ENCODE measurements around the gene VPS52.

The VPS52 gene

DNA sequence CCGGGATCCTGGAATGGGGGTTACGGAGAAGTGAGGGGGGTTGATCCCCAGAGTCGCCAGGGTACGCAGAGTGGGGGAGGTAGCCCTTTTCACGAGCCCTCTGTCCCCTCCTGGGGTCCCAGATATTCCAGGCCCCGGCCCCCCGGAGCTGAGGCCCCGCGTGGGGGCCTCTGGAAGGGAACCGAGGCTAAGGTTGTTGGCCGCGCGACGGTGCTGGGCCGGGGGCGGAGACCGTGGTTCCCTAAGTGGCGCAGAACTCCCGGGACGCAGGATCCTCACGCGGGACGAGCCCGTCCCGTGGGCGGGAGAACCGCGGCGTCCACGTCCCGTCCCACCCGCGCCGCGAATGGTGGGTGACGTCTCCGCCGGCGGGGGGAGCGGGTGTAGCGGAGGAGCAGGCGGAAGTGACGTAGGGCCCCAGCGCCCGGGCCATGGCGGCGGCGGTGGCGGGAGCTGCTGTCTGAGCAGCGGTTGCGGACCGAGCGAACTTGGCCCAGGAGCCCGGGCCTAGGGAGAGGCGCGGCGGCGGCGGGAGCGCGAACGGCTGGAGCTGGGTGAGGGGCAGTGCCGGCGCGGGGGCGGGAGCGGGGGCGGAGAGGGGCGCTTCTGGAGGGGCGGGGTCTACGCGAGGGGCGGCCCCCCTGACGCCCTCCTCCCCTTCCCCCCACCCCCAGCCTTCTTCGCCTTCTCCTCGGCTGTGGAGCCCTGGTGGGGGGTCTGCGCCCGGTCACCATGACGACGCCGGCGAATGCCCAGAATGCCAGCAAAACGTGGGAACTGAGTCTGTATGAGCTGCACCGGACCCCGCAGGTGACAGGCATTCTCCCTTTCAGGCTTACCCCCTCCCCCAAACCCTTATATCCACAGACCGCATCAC is 63.3 kb downstream of the VPS52 start, which contains the start of gene RING1:
Gene RING1 (plus strand): TSS at position 410 of the 877 bp plus-strand sequence. CDS start 323 bp downstream, at position 733.
- DNase-seq, result peak; percentile 86

DNA sequence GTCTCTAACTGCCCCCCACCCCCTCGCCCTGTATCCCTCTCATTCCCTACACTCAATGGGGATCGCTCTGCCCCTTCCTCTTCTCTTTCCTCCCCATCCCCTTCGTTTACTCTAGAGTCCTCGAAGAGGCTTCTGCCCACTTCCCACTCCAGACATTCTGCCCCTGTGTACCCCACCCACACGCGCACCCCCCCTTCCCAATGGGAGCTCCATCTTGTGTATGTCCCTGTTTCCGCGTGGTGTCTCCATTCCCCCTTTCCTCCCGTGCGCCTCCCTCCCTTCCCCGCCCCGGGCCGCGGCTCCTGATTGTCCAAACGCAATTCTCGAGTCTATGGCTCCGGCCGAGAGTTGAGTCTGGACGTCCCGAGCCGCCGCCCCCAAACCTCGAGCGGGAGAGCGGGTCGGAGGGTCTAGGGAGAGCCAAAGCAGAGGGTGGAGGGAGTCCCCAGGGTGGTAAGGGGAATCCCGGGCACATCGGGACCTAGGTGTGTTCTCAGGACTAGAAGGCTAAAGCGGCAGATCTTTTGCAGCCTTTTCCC is 64.1 kb downstream of the VPS52 start:
- peak; percentile 69 for DNase-seq

DNA sequence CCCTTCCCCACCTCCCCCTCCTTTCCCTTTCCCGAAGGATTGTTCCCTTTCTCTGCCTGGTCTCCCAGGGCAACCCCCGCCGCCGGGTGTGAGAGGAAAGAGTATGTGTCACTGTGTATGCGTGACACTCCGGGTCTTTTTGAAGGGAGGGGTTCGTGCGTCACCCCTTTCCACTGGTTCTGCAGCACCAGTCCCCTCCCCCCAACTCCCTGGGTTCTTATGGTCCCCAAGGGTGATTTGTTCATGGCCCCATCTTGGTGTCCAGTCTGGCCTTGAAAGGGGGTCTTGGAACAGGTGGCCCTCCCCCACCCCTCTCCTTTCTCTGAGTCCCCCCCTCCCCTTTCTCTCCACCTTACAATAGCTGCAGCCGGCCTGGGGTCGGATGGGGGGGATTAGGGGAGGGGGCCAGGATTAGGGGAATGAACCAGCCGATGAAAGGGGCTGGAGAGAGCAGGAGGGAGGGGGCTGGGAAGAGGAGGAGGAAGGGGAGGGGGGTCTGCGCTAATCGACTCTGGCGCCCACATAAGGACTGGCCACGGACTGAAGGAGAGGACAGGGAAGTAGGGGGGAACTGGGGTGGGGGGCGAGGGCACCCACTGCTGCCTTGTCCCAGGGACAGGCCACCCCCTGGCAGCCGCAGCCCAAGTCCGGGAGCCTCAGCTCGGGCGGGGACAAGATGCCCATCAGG is 64.7 kb downstream of the VPS52 start:
- DNase-seq, result peak; percentile 59

DNA sequence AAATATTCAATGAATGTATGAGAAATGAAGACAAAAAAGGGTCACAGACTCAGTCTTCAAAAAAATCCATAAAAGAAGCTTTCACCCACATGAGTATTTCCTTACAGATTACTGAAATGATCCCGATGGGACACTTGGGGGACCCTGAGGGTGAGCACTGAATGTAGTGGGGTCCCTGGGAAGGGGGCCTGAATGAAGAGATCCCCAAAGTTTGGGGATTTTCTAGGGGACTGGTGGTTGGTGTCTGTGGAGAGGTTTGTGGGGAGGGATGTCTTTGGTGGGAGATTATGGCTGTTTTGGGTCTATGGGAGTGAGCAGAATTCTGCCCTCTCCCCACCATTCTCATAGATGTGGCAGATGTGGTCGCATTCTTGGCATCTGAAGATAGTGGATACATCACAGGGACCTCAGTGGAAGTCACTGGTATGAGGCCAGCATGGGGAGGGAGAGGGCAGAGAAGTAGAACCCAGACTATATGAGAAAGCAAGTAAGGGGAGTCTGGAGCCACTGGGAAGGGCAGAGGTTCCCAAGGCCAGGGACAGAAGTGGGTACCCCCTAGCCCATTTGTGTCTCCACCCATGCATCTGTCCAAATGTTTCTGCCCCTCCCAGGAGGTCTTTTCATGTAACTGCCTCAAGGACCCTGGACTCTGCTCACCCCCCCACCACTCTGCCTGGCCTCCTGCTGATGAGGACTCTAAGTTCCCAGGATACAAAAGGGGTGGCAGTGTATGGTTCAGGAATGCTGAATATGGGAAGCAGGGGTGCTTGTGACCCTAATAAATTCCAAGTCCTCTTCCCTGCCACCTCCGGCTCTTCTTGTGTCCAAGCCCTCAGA is 65.4 kb downstream of the VPS52 start:
- no peak for DNase-seq

DNA sequence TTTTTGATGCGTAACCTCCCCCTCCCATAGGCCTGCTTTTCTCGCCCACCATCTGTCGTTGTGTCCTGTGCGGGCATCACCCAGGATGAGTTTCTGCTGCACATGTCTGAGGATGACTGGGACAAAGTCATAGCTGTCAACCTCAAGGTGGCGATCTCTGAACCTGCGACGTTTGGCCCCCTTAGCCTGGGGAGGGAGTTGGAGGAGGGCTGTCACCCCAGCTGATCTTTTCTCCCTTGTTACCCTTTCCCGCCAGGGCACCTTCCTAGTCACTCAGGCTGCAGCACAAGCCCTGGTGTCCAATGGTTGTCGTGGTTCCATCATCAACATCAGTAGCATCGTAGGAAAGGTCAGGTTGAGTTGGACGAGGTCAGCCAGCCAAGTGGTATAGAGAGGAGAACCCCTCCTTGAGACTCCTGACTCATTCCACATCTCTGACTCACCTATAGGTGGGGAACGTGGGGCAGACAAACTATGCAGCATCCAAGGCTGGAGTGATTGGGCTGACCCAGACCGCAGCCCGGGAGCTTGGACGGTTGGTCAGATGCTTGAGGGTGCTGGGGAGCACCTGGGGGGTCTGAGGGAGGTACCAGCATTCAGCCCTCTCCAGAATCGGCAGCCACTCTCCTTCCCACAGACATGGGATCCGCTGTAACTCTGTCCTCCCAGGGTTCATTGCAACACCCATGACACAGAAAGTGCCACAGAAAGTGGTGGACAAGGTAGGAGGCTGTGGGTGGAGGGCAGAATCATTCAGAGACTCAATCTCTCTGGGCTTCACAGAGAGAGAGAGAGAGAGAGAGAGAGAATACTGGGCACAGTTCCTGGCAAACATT is 66.3 kb downstream of the VPS52 start:
- no peak for DNase-seq

DNA sequence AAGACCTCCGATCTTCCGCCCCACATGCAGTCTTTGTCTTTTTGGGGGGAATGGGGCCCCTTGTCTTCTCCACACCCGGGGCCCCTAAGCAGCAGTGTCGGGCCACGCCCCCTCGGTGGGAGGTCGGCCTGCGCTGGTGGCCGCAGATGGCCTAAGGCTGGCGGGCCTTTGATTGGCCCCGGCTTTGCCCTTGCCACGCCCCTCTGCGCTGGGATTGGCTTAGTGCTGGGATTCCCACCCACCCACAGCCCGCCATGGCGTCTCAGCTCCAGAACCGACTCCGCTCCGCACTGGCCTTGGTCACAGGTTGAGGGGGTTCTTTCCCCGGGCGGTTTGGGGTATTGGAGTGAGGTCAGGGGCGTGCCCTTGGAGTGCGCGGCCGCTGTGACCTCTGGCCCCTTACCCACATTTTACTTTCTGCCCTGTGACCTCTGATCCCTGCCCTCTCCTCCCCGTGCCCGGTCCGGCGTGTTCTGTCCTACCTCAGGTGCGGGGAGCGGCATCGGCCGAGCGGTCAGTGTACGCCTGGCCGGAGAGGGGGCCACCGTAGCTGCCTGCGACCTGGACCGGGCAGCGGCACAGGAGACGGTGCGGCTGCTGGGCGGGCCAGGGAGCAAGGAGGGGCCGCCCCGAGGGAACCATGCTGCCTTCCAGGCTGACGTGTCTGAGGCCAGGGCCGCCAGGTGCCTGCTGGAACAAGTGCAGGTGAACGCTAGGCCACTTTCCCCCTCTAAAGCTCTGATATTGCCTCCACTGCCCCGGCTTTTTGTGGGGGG is 67.1 kb downstream of the VPS52 start, which contains the start of gene HSD17B8:
Gene HSD17B8 (plus strand): TSS at position 241 of the 776 bp plus-strand sequence. CDS start 14 bp downstream, at position 255.
- peak; percentile 97 for DNase-seq

DNA sequence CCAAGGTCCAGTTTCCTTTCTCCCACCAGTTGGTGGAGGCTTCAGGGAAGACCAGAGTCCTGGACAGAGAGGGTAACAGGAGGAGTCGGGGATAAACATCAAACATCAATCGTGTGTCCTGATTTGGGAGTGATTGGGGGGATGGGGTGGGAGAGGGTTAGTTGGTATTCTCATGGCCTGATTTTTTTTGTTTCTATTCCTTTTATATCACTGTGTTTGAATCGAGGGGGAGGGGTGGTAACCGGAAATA is 67.6 kb downstream of the VPS52 start:
- no peak for DNase-seq

GRCh38 chr6:33203443-33204164 is 68.1 kb downstream of the VPS52 start:
- DNase-seq, result no peak

DNA sequence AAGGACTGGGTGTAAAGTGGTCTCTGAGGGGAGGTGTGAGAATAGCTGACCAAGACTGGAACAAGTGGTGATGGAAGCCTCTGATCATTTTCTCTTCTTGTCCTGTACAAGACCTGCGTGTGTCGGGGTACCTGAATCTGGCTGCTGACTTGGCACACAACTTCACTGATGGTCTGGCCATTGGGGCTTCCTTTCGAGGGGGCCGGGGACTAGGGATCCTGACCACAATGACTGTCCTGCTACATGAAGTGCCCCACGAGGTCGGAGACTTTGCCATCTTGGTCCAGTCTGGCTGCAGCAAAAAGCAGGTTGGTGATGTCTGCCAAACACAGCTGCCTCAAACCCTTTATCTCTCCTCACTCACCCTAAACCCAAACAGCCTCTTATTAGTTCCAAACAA is 68.9 kb downstream of the VPS52 start:
- no peak for DNase-seq

DNA sequence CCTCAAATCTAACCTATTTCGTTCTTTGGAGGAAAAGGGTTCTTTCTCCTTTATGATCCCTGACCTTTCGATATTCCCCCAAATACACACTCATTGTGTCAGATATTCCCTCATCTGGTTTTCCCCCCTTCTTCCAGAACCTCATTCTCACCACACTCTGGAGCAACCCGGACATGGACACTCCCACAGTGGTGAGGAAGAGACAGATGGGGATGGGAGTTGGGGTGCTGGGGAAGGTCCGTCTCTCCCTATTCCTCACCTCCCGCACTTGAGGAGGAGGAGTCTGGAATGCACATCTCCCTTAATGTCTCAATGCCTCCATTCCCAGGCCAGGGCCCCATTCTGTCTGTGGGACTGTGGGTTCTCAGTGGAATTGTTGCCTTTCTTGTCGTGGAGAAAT is 69.7 kb downstream of the VPS52 start:
- no peak for DNase-seq

DNA sequence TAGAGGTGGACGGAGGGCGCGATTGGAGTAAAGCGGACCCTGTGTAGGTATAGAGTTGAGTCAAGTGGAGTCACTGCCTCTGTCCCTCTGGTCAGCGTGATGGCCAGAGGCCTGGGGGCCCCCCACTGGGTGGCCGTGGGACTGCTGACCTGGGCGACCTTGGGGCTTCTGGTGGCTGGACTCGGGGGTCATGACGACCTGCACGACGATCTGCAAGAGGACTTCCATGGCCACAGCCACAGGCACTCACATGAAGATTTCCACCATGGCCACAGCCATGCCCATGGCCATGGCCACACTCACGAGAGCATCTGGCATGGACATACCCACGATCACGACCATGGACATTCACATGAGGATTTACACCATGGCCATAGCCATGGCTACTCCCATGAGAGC is 70.5 kb downstream of the VPS52 start:
- no peak for DNase-seq
